ENCODE data around the gene RAB36. TPM values are rescaled to one million over a fixed set of nuclear protein-coding genes. Genes with fewer than 3 reads are reported as not detected.
A peak's percentile ranks its signal among the peaks of the same experiment; 100 is the strongest.

The RAB36 gene
- total RNA-seq, 1 donor from 2014 or later = 3.8 TPM

GRCh38 chr22:23169043-23169406 lies 23.7 kb downstream of the RAB36 start:
- no peak overlapping the region for H3K4me3 ChIP-seq
- intact Hi-C loops (cut with DNase I) = no loop called here
- no peak for TF ChIP-seq CTCF (IDR thresholded peaks at IDR 0.05)

GRCh38 chr22:23175817-23176644 lies 30.8 kb downstream of the RAB36 start:
- no peaks in the 10 kb centered on the region for H3K27me3 ChIP-seq
- intact Hi-C loops (cut with DNase I) = loop anchor here (10.0 kb wide), 1 partner anchor 209 kb away; no protein-coding TSS in a partner anchor
- no peak for TF ChIP-seq CTCF (IDR thresholded peaks at IDR 0.05)
- no peaks in the 10 kb centered on the region for H3K36me3 ChIP-seq
- H3K27ac ChIP-seq = no peak overlapping the region
- DNase-seq (no peak), ATAC-seq (no peak)
- peaks cover 15% of the 10 kb centered on the region for H3K4me1 ChIP-seq
- no peak overlapping the region for H3K4me3 ChIP-seq
- no peaks in the 10 kb centered on the region for H3K9me3 ChIP-seq

More at GRCh38 chr22:23169043-23169406, 23.7 kb downstream of the RAB36 start:
- ATAC-seq (no peak), DNase-seq (no peak)
- Histone ChIP-seq H3K4me1 (no peaks in the 10 kb centered on the region), H3K36me3 (no peaks in the 10 kb centered on the region), H3K27me3 (no peaks in the 10 kb centered on the region), H3K27ac (no peak overlapping the region), H3K9me3 (no peaks in the 10 kb centered on the region)

GRCh38 chr22:23176645-23177027 lies 31.4 kb downstream of the RAB36 start:
- Histone ChIP-seq H3K27ac (no peak overlapping the region), H3K27me3 (no peaks in the 10 kb centered on the region), H3K36me3 (no peaks in the 10 kb centered on the region), H3K4me1 (peaks cover 20% of the 10 kb centered on the region), H3K4me3 (no peak overlapping the region), H3K9me3 (no peaks in the 10 kb centered on the region)
- intact Hi-C loops (cut with DNase I) = loop anchor here (10.0 kb wide), 1 partner anchor 208 kb away; no protein-coding TSS in a partner anchor
- TF ChIP-seq CTCF (IDR thresholded peaks at IDR 0.05) = no peak
- ATAC-seq (no peak), DNase-seq (no peak)

- no peak for TF ChIP-seq CTCF (IDR thresholded peaks at IDR 0.05)
- Histone ChIP-seq H3K4me1 (peaks cover 25% of the 10 kb centered on the region), H3K9me3 (no peaks in the 10 kb centered on the region), H3K4me3 (no peak overlapping the region), H3K27me3 (no peaks in the 10 kb centered on the region), H3K27ac (no peak overlapping the region), H3K36me3 (no peaks in the 10 kb centered on the region)
- intact Hi-C loops (cut with DNase I) = loop anchor here (10.0 kb wide), 1 partner anchor 208 kb away; no protein-coding TSS in a partner anchor
- no peak for DNase-seq
- ATAC-seq = peak; percentile 2
These were observed 31.9 kb downstream of the RAB36 start for GRCh38 chr22:23177197-23177596.

GRCh38 chr22:23178512-23179254 lies 33.4 kb downstream of the RAB36 start:
- Histone ChIP-seq H3K4me1 (peaks cover 37% of the 10 kb centered on the region), H3K27me3 (no peaks in the 10 kb centered on the region), H3K36me3 (no peaks in the 10 kb centered on the region), H3K9me3 (no peaks in the 10 kb centered on the region), H3K4me3 (no peak overlapping the region), H3K27ac (no peak overlapping the region)
- intact Hi-C loops (cut with DNase I) = loop anchor here (2.0 to 10.0 kb wide), 2 partner anchors 104 to 206 kb away; no protein-coding TSS in a partner anchor
- ATAC-seq (peak; percentile 70), DNase-seq (peak; percentile 84)
- TF ChIP-seq CTCF (IDR thresholded peaks at IDR 0.05) = peak; percentile 98
